Tibial nerve (tissue), 3 donors: ENCODE results near the gene ARID5A.

ENCODE experiments used
- CTCF ChIP-seq, 5 experiments: fragments of 200-600 bp in 3 of 5; fragments of 450-650 bp in 2 of 5; sonication (generic) in 3 of 5; IDR thresholded peaks; one replicate each; pipeline ENCODE4 v1.5.1; 2016 to 2019; ENCODE audit warnings: antibody characterized with exemption in 5 of 5, mild to moderate bottlenecking in 3 of 5, moderate library complexity in 2 of 5
- POLR2A ChIP-seq, 2 donors: fragments of 450-650 bp; IDR thresholded peaks; one replicate each; pipeline ENCODE4 v1.6.1; 2017; ENCODE audit warnings: antibody characterized with exemption in 2 of 2, mild to moderate bottlenecking in 2 of 2, moderate library complexity in 2 of 2

GRCh38 chr2:96494188-96494587, 42.4 kb upstream of the ARID5A start:
- no peak for TF ChIP-seq CTCF (IDR thresholded peaks at IDR 0.05)
- TF ChIP-seq POLR2A (IDR thresholded peaks at IDR 0.05) = no peak
